GM19372 (cell line): ENCODE measurements around the gene GDPD1.
"Not testable (repeated sequence)": the region's sequence is repeated elsewhere in the genome, so short reads cannot be mapped to it uniquely, and the experiment has no call there.

ENCODE experiments used
- ATAC-seq: cut with Tn5 transposase; IDR thresholded peaks from one replicate; pipeline ENCODE4 v1.9.1; 2021; ENCODE audit warnings: mild to moderate bottlenecking, low read depth, moderate library complexity; ENCODE audit not compliant: unreplicated experiment

The GDPD1 gene

GRCh38 chr17:59238906-59239305, 18.6 kb downstream of the GDPD1 start:
- no peak for ATAC-seq

DNA sequence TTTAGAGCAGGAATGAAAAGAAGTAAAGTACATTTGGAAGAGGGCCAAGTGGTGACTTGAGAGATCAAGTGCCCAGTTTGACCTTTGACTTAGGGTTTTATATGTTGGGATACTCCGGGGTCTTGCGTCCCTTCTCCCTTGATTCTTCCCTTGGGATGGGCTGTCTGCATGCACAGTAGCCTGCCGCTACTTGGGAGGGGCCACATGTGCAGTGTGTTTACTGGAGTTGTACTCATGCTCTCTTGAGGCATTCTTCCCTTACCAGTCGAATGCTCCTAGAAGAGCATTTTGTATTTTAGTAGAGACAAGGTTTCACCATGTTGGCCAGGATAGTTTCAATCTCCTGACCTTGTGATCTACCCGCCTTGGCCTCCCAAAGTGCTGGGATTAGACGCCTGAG, 23.8 kb downstream of the GDPD1 start:
- ATAC-seq: no peak

DNA sequence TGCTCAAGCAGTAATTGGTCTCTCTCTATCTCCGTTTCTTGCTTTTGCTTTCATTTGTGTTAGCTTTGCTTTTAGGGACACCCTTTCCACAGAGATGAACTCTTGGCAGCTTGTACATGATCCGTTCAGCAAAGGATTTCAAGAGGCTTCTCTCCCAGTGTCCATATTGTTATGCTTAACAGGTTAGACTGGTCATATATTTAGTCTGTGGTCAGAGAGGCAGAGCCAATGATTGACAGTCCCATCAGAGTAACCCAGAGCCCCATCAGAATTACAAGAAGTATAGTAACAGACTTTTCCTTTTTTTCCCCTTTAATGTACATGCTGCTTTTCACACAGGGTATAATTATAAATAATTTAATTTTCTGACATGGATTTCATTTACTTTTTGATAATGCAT, 34.4 kb downstream of the GDPD1 start:
- ATAC-seq: no peak

DNA sequence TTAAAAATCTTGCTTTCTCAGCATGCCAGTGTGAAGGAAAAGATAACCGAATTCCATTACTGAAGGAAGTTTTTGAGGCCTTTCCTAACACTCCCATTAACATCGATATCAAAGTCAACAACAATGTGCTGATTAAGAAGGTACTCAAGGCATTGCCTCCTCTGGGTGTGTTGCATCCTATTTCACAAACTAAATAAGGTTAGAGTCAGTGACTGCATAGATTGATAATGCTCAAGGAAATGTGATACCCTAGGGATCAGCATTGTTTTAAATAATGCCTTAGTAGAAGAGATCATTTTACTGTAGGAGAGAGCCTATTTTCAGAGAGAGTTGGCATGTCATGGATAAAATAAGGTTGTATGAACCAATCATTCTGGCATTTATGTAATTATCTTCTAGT, 36.8 kb downstream of the GDPD1 start:
- no peak for ATAC-seq

DNA sequence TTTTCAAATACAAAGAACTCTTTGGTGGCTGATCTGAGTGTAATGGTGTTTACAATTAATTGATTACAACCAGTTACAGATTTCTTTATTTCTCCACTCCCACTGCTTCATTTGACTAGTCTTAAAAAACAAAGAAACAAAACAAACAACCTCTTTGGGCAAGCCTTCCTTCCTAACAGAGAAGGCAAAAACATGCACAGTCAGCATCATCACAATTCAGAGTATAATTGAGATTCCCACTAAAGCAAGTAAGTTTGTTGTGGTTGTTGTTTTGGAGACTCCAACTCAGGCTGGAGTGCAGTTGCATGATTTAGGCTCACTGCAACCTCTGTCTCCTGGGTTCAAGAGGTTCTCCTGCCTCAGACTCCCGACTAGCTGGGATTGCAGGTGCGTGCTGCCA, 40.4 kb downstream of the GDPD1 start:
- no peak for ATAC-seq

DNA sequence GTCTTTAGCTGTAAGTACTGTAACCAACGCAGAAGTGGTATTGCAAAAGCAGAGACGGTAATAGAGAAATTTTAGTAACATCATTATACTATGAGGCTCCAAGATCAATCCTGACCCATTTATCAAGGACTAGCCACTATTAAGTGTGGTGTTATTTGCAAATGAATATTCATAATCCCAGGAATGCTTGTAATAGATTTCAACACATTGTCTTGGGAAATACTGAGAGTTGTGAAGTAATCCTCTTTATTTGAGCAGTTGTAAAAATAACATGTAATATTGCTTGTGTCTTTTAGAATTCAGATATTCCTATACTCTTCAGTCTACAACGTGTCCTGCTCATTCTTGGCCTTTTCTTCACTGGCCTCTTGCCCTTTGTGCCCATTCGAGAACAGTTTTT, 46.4 kb downstream of the GDPD1 start:
- ATAC-seq: no peak

GRCh38 chr17:59267776-59268175, 47.5 kb downstream of the GDPD1 start:
- no peak for ATAC-seq

DNA sequence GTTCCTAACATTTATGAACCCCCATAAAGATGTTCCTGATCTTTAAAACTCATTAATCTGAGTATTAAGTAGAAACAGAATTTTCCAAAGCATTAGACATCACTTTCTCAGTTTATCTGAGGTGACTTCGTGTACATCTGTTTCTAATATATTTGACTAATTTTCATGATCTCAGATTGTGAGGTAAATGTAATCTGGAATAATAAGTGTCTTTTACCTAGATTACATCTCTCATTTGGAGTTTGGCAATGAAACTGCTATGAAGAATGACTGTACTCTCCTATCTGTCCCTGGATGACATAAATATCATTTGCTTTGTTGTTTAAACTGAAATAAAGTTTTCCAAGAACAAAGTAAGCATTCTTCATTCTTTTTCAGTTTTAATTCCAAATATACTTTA, 55.3 kb downstream of the GDPD1 start:
- no peak for ATAC-seq

- no peak for ATAC-seq
These were observed 56.7 kb downstream of the GDPD1 start for GRCh38 chr17:59277031-59277430.

GRCh38 chr17:59278406-59278805, 58.1 kb downstream of the GDPD1 start:
- ATAC-seq: no peak

GRCh38 chr17:59284317-59284716, 64.0 kb downstream of the GDPD1 start:
- no peak for ATAC-seq

GRCh38 chr17:59287452-59287851, 67.1 kb downstream of the GDPD1 start:
- no peak for ATAC-seq

- ATAC-seq: no peak
These were observed 67.6 kb downstream of the GDPD1 start for GRCh38 chr17:59287891-59288290.

DNA sequence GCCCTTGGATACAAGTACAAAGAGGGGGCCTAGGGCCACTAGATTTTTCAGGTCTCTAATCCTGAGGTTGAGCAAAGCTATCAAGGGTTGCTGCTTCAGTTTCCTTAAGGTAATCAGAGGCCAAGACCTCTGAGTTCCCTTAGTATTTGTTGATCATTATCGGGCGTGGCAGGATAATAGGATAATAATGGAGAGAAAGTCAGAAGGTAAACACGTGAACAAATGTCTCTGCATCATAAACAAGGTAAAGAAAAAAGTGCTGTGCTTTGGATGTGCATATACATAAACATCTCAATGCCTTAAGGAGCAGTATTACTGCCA, 69.6 kb downstream of the GDPD1 start:
- ATAC-seq: no peak

- ATAC-seq: not testable (repeated sequence)
These were observed 70.1 kb downstream of the GDPD1 start for GRCh38 chr17:59290302-59290998.

DNA sequence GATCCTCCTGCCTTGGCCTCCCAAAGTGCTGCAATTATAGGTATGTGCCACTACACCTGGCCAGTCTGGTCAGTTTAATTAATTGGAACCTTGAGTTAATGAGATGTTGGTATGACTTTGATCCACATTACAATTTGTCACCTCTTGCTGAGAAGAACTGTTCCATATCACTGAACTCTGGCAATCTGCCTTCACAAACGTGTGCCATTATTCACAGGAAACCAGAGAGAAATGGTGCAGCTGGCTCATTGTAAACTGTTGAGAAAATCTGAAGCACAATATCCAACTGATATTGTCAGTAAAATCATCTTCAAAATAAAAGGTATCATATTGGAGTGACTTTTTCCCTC, 71.8 kb downstream of the GDPD1 start:
- ATAC-seq: no peak

- no peak for ATAC-seq
These were observed 75.9 kb downstream of the GDPD1 start for GRCh38 chr17:59296190-59296589.

DNA sequence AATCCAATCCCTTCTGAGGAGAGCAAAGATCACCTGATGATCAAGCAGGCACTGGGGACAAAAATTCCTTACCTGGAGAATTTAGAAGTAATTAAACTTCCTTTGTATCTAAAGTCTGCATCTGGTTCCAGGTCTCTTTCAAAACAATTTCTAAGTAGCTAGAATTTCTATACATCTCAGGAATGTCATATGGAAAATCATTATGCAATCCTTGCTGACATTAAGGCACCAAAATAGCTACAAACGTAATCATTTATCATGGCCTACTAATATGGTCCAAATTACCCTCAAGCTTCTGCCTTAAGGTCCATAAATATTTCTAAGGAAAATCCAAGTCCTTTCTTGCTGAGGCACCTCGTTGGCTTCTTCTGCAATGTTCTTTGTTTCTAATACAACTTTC, 78.2 kb downstream of the GDPD1 start:
- ATAC-seq: no peak

GRCh38 chr17:59299400-59300092, 79.2 kb downstream of the GDPD1 start:
- no peak for ATAC-seq

GRCh38 chr17:59300941-59301340, 80.6 kb downstream of the GDPD1 start:
- no peak for ATAC-seq

DNA sequence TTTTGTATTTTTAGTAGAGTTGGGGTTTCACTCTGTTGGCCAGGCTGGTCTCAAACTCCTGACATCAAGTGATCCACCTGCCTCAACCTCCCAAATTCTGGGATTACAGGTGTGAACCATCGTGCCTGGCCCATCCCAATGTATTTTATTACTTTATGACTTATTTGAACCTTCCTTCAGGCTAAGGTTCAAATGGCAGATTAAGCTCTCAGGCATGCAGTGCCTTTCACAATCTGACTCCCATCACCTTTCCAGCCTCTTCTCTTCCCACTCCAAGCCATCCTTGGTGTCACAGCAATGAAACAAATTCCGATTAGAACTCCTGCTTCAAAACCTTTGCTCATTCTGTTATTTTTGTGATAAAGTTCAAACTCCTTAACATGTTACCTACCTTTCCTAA, 84.5 kb downstream of the GDPD1 start:
- ATAC-seq: no peak

DNA sequence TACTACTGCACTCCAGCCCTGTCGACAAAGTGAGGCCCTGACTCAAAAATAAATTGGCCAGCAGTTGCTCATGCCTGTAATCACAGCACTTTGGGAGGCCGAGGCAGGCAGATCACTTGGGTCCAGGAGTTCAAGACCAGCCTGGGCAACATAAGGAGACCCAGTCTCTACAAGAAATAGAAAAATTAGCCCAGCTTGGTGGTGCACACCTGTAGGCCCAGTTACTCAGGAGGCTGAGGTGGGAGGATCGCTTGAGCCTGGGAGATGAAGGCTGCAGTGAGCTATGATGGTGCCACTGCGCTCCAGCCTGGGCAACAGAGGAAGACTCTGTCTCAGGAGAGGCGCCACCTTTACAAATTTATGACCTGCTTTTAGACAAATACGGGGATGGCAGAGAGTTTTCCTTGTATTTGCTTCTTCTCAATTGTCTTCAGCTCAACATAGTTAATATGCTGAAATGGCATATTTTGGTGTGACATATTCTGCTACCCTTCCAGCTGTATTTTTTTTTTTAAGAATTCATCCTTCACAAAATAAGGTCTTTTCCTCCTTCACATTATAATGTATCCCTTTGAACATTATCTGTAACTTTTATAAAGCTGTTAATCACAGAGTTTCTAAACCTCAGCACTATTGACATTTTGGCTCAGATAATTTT, 90.1 kb downstream of the GDPD1 start:
- no peak for ATAC-seq
